MG63 (cell line): ENCODE data around the gene CPN1. TPM values are rescaled to one million over a fixed set of nuclear protein-coding genes. Genes with fewer than 3 reads are reported as not detected.
"Not testable (repeated sequence)": the region's sequence is repeated elsewhere in the genome, so short reads cannot be mapped to it uniquely, and the experiment has no call there.

Source experiments
- DNase-seq: peaks from one replicate; pipeline ENCODE4 v3.0.0-alpha.2; 2020
- H3K27me3 ChIP-seq: fragments of 250-450 bp; sonication (Bioruptor Pico); 2 replicates; pipeline ENCODE4 v1.5.1; 2020; ENCODE audit warnings: mild to moderate bottlenecking, moderate library complexity
- H3K36me3 ChIP-seq: fragments of 250-450 bp; sonication (Bioruptor Pico); 2 replicates; pipeline ENCODE4 v1.5.1; 2020; ENCODE audit warnings: mild to moderate bottlenecking, moderate library complexity
- H3K4me3 ChIP-seq: fragments of 250-450 bp; sonication (Bioruptor Pico); 2 replicates; pipeline ENCODE4 v1.5.1; 2020; ENCODE audit warnings: mild to moderate bottlenecking, moderate library complexity
- H3K9me3 ChIP-seq: fragments of 250-450 bp; sonication (Bioruptor Pico); 2 replicates; pipeline ENCODE4 v1.5.1; 2020; ENCODE audit warnings: mild to moderate bottlenecking, moderate library complexity
- total RNA-seq: library from RNA; depleted of rRNA; stranded (reverse); fragments of >200 nt; shearing (Covaris generic); gene quantifications from 2 replicates; pipeline ENCODE4 v1.2.3, GENCODE V29; 2014; ENCODE audit warnings: low replicate concordance

CPN1 gene
- total RNA-seq, 1 experiment from 2014 or later: not detected

GRCh38 chr10:100011906-100012305 lies 69.8 kb downstream of the CPN1 start:
- not testable (repeated sequence) for DNase-seq, H3K9me3 ChIP-seq, H3K36me3 ChIP-seq, H3K27me3 ChIP-seq, H3K4me3 ChIP-seq

- Histone ChIP-seq H3K36me3 (0 out of 2 replicates have a peak, but pooled peaks cover under 1% of the 10 kb centered on the region), H3K9me3 (no peaks in the 10 kb centered on the region), H3K4me3 (peak within 1 kb of the TSS; percentile 86)
Observed at GRCh38 chr10:100009793-100010676, 71.6 kb downstream of the CPN1 start, which contains the start of gene DNMBP. DNMBP (minus strand) TSS chr10:100009947; CDS start chr10:99972124, 37,823 bp downstream.

GRCh38 chr10:100009283-100009792 lies 72.3 kb downstream of the CPN1 start:
- H3K9me3 ChIP-seq: no peaks in the 10 kb centered on the region
- H3K27me3 ChIP-seq: no peaks in the 10 kb centered on the region
- H3K4me3 ChIP-seq: peak overlapping the region; percentile 86
- DNase-seq: peak; percentile 2
- 0 out of 2 replicates have a peak, but pooled peaks cover 3% of the 10 kb centered on the region for H3K36me3 ChIP-seq

More at GRCh38 chr10:100009793-100010676, 71.6 kb downstream of the CPN1 start, which contains the start of gene DNMBP:
- DNase-seq: peak; percentile 85
- no peaks in the 10 kb centered on the region for H3K27me3 ChIP-seq

DNA sequence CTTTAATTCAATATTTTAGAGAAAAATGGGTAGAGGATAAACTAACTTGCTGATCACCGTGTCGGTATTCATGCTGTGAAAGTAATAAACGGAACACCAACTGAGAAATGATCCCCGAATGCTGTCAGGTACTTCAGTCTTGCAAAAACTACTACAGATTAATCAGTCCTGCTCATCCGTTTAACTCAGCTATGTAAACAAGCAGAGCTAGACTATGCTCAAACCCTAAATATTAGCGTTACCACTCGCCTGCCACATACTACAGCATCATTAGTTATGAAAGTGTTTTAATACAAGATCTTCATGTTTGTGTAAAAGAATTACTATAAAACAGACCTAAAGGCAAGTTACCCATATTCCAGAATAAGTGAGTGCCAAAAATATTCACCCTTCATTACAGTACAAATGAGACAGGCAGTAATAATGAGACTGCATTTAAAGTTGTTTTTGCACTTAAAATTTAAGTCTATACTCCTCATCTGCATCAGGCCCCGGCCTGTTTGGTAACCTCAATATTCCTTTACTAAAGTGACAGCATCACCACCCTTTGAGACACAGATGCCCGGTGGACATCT lies 72.9 kb downstream of the CPN1 start:
- no peaks in the 10 kb centered on the region for H3K9me3 ChIP-seq
- DNase-seq: no peak
- H3K36me3 ChIP-seq: 0 out of 2 replicates have a peak, but pooled peaks cover 3% of the 10 kb centered on the region
- H3K4me3 ChIP-seq: peak overlapping the region; percentile 86
- H3K27me3 ChIP-seq: no peaks in the 10 kb centered on the region

GRCh38 chr10:100008142-100008522 lies 73.5 kb downstream of the CPN1 start:
- Histone ChIP-seq H3K36me3 (peaks cover 3% of the 10 kb centered on the region; the same call in 1 of the 2 replicates), H3K4me3 (peak overlapping the region; percentile 86), H3K27me3 (no peaks in the 10 kb centered on the region), H3K9me3 (no peaks in the 10 kb centered on the region)
- peak; percentile 66 for DNase-seq

DNA sequence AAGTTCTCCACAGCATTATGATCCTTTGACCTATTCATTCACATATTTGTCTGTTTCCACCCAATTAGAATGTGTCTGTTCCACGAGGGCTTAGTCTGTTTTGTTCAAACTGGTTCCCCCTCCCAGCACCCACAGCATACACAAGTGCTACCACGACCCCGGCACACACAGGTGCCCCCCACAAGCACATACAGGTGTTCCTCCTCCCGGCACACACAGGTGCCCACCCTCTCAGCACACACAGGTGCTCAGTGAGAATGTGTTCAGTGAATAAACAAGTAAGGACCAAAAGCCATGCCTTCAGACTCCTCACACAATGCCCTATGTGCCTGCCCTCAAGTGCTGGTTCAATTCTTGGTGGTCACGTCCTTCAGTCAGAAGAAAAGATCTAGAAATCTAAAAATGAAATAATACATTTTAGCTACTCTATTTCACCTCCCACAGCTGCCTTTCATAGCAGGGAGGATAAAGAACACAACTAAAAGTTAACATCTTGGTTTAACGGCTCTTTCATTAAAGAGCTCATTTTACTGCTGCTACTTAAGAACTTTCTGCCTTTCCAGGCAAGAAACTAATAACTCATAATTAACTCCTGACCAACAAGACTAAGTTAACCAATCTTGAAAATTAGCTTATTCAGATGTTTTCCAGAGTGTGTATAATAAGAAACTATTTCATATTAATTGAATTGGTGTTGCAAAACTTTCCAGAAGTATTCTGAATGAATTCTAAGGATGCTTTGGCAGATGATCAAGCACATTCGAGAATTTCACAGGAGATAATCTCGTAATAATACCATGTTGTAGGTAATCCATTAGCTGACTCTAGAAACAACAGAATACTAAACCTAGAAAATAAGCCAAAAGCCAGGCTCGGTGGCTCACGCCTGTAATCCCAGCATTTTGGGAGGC lies 74.2 kb downstream of the CPN1 start:
- no peaks in the 10 kb centered on the region for H3K9me3 ChIP-seq
- no peak for DNase-seq
- peak overlapping the region; percentile 86 for H3K4me3 ChIP-seq
- peaks cover 5% of the 10 kb centered on the region; the same call in 1 of the 2 replicates for H3K36me3 ChIP-seq
- H3K27me3 ChIP-seq: no peaks in the 10 kb centered on the region

DNA sequence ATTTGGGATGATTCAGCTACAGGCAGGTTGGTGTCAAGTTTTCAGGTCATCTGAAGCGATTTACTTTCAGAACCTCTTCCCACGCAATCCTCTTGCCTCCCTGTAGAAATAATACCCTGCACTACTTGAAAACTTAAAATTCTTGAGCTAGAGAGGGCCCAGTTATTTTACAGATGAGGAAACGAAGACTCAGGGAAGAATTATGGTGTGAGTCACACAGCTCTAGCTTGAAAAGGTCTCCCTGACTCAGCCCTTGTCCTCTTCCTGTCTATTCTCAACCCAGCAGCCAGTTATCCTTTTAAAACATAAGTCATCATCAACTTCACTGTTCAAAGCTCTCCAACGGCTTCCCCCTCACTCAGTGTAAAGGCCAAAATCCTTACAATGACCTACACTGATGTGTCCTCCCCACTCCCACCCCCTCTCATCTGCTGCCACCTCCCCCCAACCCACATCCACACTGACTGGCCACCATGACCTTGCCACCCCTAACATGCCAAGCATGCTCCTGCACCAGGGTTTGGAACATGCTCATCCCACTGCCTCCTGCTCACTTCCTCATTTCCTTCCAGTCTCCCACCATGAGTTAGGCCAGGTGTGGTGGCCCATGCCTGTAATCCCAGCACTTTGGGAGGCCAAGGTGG lies 75.3 kb downstream of the CPN1 start:
- Histone ChIP-seq H3K4me3 (peak overlapping the region; percentile 9), H3K27me3 (no peaks in the 10 kb centered on the region), H3K9me3 (no peaks in the 10 kb centered on the region), H3K36me3 (peaks cover 5% of the 10 kb centered on the region; the same call in 1 of the 2 replicates)
- peak; percentile 70 for DNase-seq

DNA sequence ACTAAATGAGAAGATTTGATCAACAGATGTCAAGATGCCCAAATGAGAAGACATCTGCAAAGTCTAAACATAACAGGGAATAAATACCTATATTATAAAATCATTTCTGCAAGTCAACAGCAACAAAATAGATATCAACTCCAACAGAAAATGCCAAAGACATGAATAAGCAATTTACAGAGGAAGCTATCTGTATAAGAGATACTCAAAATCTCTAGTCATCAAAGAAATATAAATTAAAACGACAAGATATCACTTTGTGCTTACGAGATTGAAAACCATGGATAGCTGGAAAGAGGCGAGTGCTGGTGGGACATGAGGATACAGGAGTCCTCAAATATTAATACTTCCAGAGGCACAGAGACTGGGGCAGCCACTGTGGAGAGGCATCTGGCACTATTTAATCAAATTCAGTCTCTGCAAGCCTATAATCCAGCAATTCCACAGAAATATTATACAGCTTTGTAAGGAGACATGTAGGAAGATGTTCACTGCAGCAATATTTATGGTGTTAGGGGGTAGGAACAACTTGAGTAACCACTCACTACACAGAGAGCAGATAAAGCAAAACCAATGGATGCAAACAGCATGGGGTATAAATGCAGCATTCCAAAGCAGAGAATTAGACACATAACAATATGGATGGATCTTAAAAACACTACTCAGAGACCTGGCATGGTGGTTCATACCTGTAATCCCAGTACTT lies 76.7 kb downstream of the CPN1 start:
- DNase-seq: no peak
- no peak overlapping the region for H3K4me3 ChIP-seq
- no peaks in the 10 kb centered on the region for H3K9me3 ChIP-seq
- H3K27me3 ChIP-seq: no peaks in the 10 kb centered on the region
- H3K36me3 ChIP-seq: peaks cover 5% of the 10 kb centered on the region; the same call in 1 of the 2 replicates

GRCh38 chr10:100000109-100000644 lies 81.5 kb downstream of the CPN1 start:
- Histone ChIP-seq H3K4me3 (no peak overlapping the region), H3K27me3 (no peaks in the 10 kb centered on the region), H3K9me3 (no peaks in the 10 kb centered on the region), H3K36me3 (peaks cover 15% of the 10 kb centered on the region)
- no peak for DNase-seq

DNA sequence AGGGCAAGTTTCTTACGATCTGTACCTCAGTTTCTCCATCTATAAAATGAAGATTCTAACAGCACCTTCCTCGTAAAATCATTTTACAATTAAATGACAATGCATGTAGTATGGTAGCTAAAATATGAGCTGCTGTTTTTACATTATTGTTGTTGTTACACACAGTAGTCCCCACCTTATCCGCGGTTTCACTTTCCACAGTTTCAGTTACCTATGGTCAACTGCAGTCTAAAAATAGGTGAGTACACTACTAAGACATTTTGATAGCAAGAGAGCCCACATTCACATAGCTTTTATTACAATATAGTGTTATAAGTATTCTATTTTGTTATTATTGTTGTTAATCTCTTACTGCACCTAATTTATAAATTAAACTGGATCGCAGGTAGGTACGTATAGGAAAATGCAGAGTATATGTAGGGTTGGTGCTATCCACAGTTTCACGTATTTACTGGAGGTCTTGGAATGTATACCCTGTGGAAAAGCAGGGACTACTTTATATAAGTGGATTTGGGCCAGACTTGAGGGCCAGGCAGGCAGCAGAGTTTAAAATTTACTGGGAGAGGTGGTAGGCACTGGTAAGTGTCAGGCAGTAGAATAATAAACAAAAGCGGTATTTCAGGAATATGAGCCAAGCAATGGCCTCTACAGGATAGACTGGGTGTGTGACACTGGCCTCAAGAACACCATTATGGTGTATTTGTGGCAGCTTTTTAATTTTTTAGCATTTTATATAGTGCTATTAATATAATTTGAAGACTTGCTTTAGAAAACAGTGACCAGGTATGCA lies 82.2 kb downstream of the CPN1 start:
- Histone ChIP-seq H3K4me3 (no peak overlapping the region), H3K36me3 (peaks cover 12% of the 10 kb centered on the region), H3K27me3 (no peaks in the 10 kb centered on the region), H3K9me3 (no peaks in the 10 kb centered on the region)
- no peak for DNase-seq

- Histone ChIP-seq H3K27me3 (no peaks in the 10 kb centered on the region), H3K9me3 (no peaks in the 10 kb centered on the region), H3K36me3 (peaks cover 12% of the 10 kb centered on the region), H3K4me3 (no peak overlapping the region)
- DNase-seq: no peak
Observed at GRCh38 chr10:99998889-99999288, 82.8 kb downstream of the CPN1 start.

DNA sequence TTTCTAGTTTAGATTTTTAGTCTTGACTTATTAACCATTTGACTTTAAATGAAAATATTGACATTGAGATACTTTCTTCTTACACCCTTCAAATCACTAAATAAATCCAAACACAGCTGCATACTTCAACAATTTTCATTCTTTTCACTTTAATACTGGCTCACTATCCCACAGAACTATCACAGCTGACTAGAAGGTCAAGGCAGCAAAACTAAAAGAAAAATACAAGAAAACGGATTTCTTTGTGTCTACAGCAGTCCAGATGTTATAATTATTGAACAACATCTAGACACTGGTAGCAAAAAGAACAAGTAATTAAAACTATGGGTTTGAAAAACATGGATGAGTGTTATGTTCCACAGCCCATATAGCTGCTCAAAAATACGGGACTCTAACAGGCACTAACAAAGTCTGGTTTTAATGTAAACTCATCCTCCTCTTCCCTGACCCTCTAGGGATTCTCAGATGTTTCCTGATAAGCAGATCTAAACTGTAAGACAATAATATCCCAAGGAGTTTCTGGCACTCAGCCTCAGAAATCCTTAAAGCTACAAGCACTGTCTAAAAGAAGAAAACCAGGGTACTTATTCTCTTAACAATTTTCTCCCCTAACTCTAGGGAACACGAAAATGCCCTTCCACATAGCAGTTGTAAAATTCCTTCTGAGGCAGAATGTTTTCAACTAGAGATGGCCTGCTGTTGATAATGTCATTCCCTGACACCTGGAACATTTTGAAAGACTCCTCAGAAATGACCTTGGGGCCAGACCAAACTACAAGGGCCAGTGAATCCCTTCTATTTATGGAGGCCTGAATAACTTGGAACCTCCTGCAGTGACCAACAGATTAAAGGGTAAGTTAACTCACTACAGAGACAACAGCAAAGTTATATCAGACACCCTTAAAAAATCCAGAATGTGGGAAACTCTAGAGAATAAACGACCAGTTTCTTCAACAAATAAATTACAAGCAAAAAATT lies 84.7 kb downstream of the CPN1 start:
- no peak for DNase-seq
- H3K4me3 ChIP-seq: no peak overlapping the region
- H3K9me3 ChIP-seq: no peaks in the 10 kb centered on the region
- peaks cover 12% of the 10 kb centered on the region for H3K36me3 ChIP-seq
- H3K27me3 ChIP-seq: no peaks in the 10 kb centered on the region

GRCh38 chr10:99995713-99996112 lies 86.0 kb downstream of the CPN1 start:
- H3K27me3 ChIP-seq: no peaks in the 10 kb centered on the region
- H3K9me3 ChIP-seq: no peaks in the 10 kb centered on the region
- peaks cover 12% of the 10 kb centered on the region for H3K36me3 ChIP-seq
- DNase-seq: no peak
- H3K4me3 ChIP-seq: no peak overlapping the region
